ENCODE results near the gene DNAH17.

The DNAH17 gene

DNA sequence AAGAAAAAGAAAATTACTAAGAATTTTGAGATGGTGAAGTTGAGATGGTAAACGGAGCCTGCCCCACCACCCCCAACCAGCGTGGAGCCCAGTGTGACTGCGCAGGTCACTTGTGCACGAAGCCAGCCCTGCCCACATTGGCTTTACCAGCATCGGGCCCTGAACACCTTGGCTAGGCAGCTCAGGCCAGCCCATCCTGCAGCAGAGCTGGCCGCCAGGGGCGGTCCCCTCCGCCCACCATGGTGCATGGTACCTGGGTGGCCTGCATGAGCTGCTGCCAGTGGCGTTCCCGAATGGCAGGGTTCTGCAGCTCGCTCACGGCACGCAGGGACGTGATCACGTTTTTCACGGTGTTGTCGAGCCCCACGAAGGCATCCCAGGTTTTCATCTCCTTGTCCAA lies 62.7 kb downstream of the DNAH17 start:
- TF ChIP-seq ISL1 (CRISPR knock-in tag; IDR thresholded peaks at IDR 0.05), result no peak
- TF ChIP-seq ARNTL (CRISPR knock-in tag; IDR thresholded peaks at IDR 0.05; ENCODE audit: borderline replicate concordance, low read depth), result no peak
- TF ChIP-seq OSR1 (CRISPR knock-in tag; IDR thresholded peaks at IDR 0.05), result no peak
- no peak for TF ChIP-seq ZNF8 (CRISPR knock-in tag; IDR thresholded peaks at IDR 0.05)
- no peak for ATAC-seq

- ATAC-seq, result no peak
- TF ChIP-seq ISL1 (CRISPR knock-in tag; IDR thresholded peaks at IDR 0.05), result no peak
- no peak for TF ChIP-seq OSR1 (CRISPR knock-in tag; IDR thresholded peaks at IDR 0.05)
These were observed 64.2 kb downstream of the DNAH17 start for GRCh38 chr17:78512976-78513375.

DNA sequence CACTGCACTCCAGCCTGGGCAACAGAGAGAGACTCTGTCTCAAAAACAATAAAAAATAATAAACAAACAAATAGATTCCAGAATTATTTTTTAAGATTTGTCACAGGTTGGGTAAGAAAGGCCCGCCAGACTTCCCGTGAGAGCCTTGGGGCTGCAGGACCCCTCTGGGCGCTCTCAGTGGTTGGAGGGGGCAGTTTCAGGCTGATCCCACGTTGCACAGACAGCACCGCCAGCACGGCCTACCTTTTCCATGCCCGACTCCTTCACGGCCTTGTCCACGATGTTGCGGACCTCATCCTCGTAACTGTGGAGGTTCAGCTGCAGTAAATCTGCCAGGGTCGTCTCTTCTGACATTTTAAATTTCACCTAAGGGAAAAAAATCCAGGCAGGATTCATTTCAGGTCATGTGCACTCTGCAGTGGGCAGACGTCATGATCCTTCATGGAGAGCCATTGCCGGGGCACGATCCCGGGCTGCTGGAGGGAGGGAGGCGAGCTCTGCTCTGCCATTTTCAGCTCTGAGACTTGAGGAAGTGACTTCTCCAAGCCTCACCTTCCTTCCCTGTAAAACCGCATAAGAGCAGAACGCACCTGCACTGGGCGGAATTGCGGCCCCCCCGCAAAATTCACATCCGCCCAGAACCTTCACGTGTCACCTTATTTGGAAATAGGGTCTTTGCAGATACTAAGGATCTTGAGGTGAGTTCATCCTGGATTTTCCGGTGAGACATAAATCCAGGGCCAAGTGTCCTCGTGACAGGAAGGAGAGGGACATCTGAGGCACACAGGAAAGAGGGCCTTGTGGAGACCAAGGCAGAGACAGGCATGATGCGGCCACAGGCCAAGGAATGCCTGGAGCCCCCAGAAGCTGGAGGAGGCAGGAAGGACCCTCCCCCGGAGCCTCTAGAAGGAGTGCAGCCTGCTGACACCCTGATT lies 66.8 kb downstream of the DNAH17 start:
- TF ChIP-seq TOX (CRISPR knock-in tag; IDR thresholded peaks at IDR 0.05; ENCODE audit: borderline replicate concordance), result no peak
- TF ChIP-seq PPARA (CRISPR knock-in tag; IDR thresholded peaks at IDR 0.05; ENCODE audit: borderline replicate concordance), result no peak
- TF ChIP-seq RARB (CRISPR knock-in tag; IDR thresholded peaks at IDR 0.05), result no peak
- TF ChIP-seq ISL1 (CRISPR knock-in tag; IDR thresholded peaks at IDR 0.05), result no peak
- TF ChIP-seq CSDC2 (CRISPR knock-in tag; IDR thresholded peaks at IDR 0.05), result no peak
- TF ChIP-seq GLIS3 (CRISPR knock-in tag; IDR thresholded peaks at IDR 0.05), result no peak
- no peak for TF ChIP-seq ZC3H10 (CRISPR knock-in tag; IDR thresholded peaks at IDR 0.05)
- no peak for TF ChIP-seq ARNTL (CRISPR knock-in tag; IDR thresholded peaks at IDR 0.05; ENCODE audit: borderline replicate concordance, low read depth)
- TF ChIP-seq ZNF565 (CRISPR knock-in tag; conservative IDR thresholded peaks at IDR 0.05; ENCODE audit: low read depth), result no peak
- TF ChIP-seq OSR1 (CRISPR knock-in tag; IDR thresholded peaks at IDR 0.05), result no peak
- TF ChIP-seq, protein P1, sequence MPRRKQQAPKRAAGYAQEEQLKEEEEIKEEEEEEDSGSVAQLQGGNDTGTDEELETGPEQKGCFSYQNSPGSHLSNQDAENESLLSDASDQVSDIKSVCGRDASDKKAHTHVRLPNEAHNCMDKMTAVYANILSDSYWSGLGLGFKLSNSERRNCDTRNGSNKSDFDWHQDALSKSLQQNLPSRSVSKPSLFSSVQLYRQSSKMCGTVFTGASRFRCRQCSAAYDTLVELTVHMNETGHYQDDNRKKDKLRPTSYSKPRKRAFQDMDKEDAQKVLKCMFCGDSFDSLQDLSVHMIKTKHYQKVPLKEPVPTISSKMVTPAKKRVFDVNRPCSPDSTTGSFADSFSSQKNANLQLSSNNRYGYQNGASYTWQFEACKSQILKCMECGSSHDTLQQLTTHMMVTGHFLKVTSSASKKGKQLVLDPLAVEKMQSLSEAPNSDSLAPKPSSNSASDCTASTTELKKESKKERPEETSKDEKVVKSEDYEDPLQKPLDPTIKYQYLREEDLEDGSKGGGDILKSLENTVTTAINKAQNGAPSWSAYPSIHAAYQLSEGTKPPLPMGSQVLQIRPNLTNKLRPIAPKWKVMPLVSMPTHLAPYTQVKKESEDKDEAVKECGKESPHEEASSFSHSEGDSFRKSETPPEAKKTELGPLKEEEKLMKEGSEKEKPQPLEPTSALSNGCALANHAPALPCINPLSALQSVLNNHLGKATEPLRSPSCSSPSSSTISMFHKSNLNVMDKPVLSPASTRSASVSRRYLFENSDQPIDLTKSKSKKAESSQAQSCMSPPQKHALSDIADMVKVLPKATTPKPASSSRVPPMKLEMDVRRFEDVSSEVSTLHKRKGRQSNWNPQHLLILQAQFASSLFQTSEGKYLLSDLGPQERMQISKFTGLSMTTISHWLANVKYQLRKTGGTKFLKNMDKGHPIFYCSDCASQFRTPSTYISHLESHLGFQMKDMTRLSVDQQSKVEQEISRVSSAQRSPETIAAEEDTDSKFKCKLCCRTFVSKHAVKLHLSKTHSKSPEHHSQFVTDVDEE (CRISPR knock-in tag; IDR thresholded peaks at IDR 0.05), result no peak
- TF ChIP-seq SNAI2 (CRISPR knock-in tag; IDR thresholded peaks at IDR 0.05), result no peak
- TF ChIP-seq ESRRG (CRISPR knock-in tag; IDR thresholded peaks at IDR 0.05), result no peak
- TF ChIP-seq BACH2 (CRISPR knock-in tag; IDR thresholded peaks at IDR 0.05; ENCODE audit: borderline replicate concordance), result no peak
- no peak for TF ChIP-seq CREB5 (CRISPR knock-in tag; IDR thresholded peaks at IDR 0.05; ENCODE audit: low read depth)
- no peak for ATAC-seq

GRCh38 chr17:78507526-78507925 lies 69.7 kb downstream of the DNAH17 start:
- no peak for TF ChIP-seq CREB5 (CRISPR knock-in tag; IDR thresholded peaks at IDR 0.05; ENCODE audit: low read depth)
- no peak for TF ChIP-seq OSR1 (CRISPR knock-in tag; IDR thresholded peaks at IDR 0.05)
- no peak for TF ChIP-seq ISL1 (CRISPR knock-in tag; IDR thresholded peaks at IDR 0.05)
- TF ChIP-seq ZC3H10 (CRISPR knock-in tag; IDR thresholded peaks at IDR 0.05), result no peak
- TF ChIP-seq ZNF70 (CRISPR knock-in tag; IDR thresholded peaks at IDR 0.05), result no peak
- TF ChIP-seq, protein P2, sequence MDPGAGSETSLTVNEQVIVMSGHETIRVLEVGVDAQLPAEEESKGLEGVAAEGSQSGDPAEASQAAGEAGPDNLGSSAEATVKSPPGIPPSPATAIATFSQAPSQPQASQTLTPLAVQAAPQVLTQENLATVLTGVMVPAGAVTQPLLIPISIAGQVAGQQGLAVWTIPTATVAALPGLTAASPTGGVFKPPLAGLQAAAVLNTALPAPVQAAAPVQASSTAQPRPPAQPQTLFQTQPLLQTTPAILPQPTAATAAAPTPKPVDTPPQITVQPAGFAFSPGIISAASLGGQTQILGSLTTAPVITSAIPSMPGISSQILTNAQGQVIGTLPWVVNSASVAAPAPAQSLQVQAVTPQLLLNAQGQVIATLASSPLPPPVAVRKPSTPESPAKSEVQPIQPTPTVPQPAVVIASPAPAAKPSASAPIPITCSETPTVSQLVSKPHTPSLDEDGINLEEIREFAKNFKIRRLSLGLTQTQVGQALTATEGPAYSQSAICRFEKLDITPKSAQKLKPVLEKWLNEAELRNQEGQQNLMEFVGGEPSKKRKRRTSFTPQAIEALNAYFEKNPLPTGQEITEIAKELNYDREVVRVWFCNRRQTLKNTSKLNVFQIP (CRISPR knock-in tag; IDR thresholded peaks at IDR 0.05; ENCODE audit: borderline replicate concordance, low read depth), result no peak
- no peak for TF ChIP-seq ARNTL (CRISPR knock-in tag; IDR thresholded peaks at IDR 0.05; ENCODE audit: borderline replicate concordance, low read depth)
- no peak for TF ChIP-seq PPARA (CRISPR knock-in tag; IDR thresholded peaks at IDR 0.05; ENCODE audit: borderline replicate concordance)
- no peak for TF ChIP-seq ZFP30 (CRISPR knock-in tag; IDR thresholded peaks at IDR 0.05)
- TF ChIP-seq, protein P1 (CRISPR knock-in tag; IDR thresholded peaks at IDR 0.05), result no peak
- no peak for ATAC-seq

Measured in SK-N-SH treated with all-trans-retinoic acid at 6 μM for 48 hours (cell line).